Ascending aorta (tissue), 2 donors: ENCODE measurements around the gene BMPER. TPM values are rescaled to one million over a fixed set of nuclear protein-coding genes. Genes with fewer than 3 reads are reported as not detected.

Source experiments
- DNase-seq, 2 donors: peaks; one replicate each; pipeline ENCODE4 v3.0.0-alpha.2; 2019; ENCODE audit warnings: low spot score in 2 of 2
- H3K27ac ChIP-seq, 2 donors: fragments of 200-600 bp; sonication (generic); one replicate each; pipeline ENCODE4 v1.5.1; 2016 to 2017; ENCODE audit warnings: mild to moderate bottlenecking in 1 of 2
- H3K27me3 ChIP-seq: fragments of 200-600 bp; sonication (generic); one replicate; pipeline ENCODE4 v1.5.1; 2017
- H3K36me3 ChIP-seq, 2 donors: fragments of 200-600 bp; sonication (generic); one replicate each; pipeline ENCODE4 v1.5.1; 2016
- H3K4me1 ChIP-seq, 2 donors: fragments of 200-600 bp; sonication (generic); one replicate each; pipeline ENCODE4 v1.5.1; 2016 to 2017; ENCODE audit warnings: mild to moderate bottlenecking in 1 of 2
- H3K4me3 ChIP-seq, 2 donors: fragments of 200-600 bp; sonication (generic); one replicate each; pipeline ENCODE4 v1.5.1; 2016 to 2017; ENCODE audit warnings: mild to moderate bottlenecking in 1 of 2
- H3K9me3 ChIP-seq, 2 donors: fragments of 200-600 bp; sonication (generic); one replicate each; pipeline ENCODE4 v1.5.1; 2016
- intact Hi-C: fragments of 100-400 bp; cut with DNase I; formaldehyde crosslinking; loops from one replicate; pipeline ENCODE4 v1.15.1; 2023
- total RNA-seq: library from RNA; depleted of rRNA; stranded (reverse); fragments of >200 nt; gene quantifications from one replicate; pipeline ENCODE4 v1.1.0, GENCODE V29; 2016
- TF ChIP-seq, protein P1 (sequence below), 3 experiments: fragments of 200-600 bp in 2 of 3; fragments of 450-650 bp in 1 of 3; sonication (generic) in 2 of 3; IDR thresholded peaks; one replicate each; pipeline ENCODE4 v1.5.1; 2016 to 2019; ENCODE audit warnings: antibody characterized with exemption in 3 of 3, mild to moderate bottlenecking in 1 of 3, moderate library complexity in 1 of 3

BMPER gene
- total RNA-seq, 1 donor from 2014 or later: not detected

- Histone ChIP-seq H3K27me3 (no peaks in the 10 kb centered on the region), H3K9me3 (no peaks in the 10 kb centered on the region), H3K27ac (no peak overlapping the region), H3K36me3 (no peaks in the 10 kb centered on the region), H3K4me1 (no peaks in the 10 kb centered on the region), H3K4me3 (no peak overlapping the region)
- intact Hi-C loops: no loop called here
- DNase-seq: no peak
- TF ChIP-seq, protein P1, sequence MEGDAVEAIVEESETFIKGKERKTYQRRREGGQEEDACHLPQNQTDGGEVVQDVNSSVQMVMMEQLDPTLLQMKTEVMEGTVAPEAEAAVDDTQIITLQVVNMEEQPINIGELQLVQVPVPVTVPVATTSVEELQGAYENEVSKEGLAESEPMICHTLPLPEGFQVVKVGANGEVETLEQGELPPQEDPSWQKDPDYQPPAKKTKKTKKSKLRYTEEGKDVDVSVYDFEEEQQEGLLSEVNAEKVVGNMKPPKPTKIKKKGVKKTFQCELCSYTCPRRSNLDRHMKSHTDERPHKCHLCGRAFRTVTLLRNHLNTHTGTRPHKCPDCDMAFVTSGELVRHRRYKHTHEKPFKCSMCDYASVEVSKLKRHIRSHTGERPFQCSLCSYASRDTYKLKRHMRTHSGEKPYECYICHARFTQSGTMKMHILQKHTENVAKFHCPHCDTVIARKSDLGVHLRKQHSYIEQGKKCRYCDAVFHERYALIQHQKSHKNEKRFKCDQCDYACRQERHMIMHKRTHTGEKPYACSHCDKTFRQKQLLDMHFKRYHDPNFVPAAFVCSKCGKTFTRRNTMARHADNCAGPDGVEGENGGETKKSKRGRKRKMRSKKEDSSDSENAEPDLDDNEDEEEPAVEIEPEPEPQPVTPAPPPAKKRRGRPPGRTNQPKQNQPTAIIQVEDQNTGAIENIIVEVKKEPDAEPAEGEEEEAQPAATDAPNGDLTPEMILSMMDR (IDR thresholded peaks at IDR 0.05): no peak
Observed at GRCh38 chr7:34192906-34193305, 287.6 kb downstream of the BMPER start.

GRCh38 chr7:34198231-34198641 lies 292.9 kb downstream of the BMPER start:
- Histone ChIP-seq H3K36me3 (no peaks in the 10 kb centered on the region), H3K4me1 (no peaks in the 10 kb centered on the region), H3K9me3 (no peaks in the 10 kb centered on the region), H3K4me3 (no peak overlapping the region), H3K27ac (no peak overlapping the region), H3K27me3 (no peaks in the 10 kb centered on the region)
- DNase-seq: no peak
- intact Hi-C loops: no loop called here
- TF ChIP-seq, protein P1 (IDR thresholded peaks at IDR 0.05): no peak
